Measurements from ENCODE around the gene YKT6.

YKT6 gene

GRCh38 chr7:44261240-44261639, 60.5 kb downstream of the YKT6 start:
- no peak for DNase-seq

- no peak for DNase-seq
These were observed 61.3 kb downstream of the YKT6 start for GRCh38 chr7:44262031-44262430.

- no peak for DNase-seq
These were observed 62.7 kb downstream of the YKT6 start for GRCh38 chr7:44263326-44264082.

Measured in hippocampal formation (tissue), 2 donors.